ENCODE data around the gene MB21D2.
A peak's percentile ranks its signal among the peaks of the same experiment; 100 is the strongest.
"Not testable (repeated sequence)": the region's sequence is repeated elsewhere in the genome, so short reads cannot be mapped to it uniquely, and the experiment has no call there.

Gene MB21D2

DNA sequence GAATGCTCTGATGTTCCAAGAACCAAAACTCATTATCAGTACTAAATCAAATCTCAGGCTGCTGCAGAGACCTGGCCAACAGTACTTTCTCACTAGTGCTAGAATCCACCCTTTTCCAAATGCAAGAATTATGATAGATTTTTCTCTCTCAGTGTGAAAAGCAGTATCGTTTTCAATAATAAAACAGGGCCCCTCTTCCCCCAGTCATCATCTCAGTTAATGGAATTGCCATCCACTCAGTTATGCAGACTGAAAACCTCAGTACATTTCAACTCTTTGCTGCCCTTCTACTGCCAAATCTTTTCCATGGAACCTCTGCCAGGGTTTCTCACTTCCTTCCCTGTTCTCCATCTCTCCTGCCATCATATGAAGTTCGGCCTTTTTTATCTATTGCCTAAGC lies 117.9 kb downstream of the MB21D2 start:
- DNase-seq, result no peak

- peak; percentile 59 for DNase-seq
Measured at GRCh38 chr3:192795021-192795420, 122.6 kb downstream of the MB21D2 start.

- no peak for DNase-seq
Measured at GRCh38 chr3:192794216-192794615, 123.4 kb downstream of the MB21D2 start.

- not testable (repeated sequence) for DNase-seq
Measured at GRCh38 chr3:192788816-192789515, 128.7 kb downstream of the MB21D2 start.

- no peak for DNase-seq
Measured at GRCh38 chr3:192778508-192778907, 139.1 kb downstream of the MB21D2 start.

GRCh38 chr3:192774341-192774740 lies 143.3 kb downstream of the MB21D2 start:
- not testable (repeated sequence) for DNase-seq

DNA sequence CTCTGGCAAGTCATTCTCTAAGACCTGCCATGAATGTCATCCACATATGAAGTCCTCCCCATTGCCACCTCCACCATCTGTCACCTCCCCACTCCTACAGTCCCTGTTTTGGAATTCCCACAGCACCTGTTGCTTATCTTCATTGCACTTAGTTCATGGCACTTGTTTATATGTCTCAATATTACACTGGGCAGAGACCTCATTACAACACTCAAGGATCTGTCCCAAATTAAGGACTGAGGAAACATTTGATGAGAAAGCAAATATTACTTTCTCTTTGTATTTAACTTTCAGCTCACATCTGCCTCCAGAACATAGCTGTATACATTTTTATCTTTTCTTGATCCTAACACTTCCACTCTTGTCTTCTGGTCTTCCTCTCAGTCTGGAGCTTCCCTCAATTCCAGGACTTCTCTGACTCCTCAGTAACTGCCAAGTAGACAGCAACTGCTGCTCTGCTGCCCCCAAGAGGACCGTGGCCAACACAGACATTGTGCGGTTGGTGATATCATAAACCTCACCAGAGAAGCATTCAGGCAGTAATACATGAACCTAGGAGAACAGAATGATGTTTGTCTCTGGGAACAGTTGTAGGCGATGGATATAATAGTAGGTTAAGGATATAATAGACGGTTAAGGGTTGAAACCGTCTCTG lies 145.3 kb downstream of the MB21D2 start:
- peak; percentile 49 for DNase-seq

GRCh38 chr3:192758654-192759053 lies 159.0 kb downstream of the MB21D2 start:
- DNase-seq, result no peak

- no peak for DNase-seq
Measured at GRCh38 chr3:192751148-192751547, 166.5 kb downstream of the MB21D2 start.

DNA sequence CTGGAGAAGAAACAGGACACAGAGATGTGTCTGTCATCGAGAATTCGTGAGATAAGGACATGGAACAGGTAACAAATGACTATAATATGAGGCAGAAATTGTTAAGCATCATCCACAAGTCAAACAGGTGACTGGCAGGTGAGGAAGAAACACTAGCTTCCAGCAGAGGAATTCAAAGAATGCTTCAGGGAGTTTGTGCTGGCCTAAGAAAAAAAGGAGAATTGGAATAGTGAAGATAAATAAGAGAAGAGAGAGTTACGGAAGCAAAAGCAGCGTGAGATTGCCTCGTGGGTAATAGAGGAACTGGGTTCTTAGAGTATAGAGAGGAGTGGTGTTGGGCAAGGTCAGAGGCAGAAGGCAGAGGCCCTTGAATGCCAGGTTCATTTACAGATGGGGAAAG lies 167.5 kb downstream of the MB21D2 start:
- DNase-seq, result no peak

DNA sequence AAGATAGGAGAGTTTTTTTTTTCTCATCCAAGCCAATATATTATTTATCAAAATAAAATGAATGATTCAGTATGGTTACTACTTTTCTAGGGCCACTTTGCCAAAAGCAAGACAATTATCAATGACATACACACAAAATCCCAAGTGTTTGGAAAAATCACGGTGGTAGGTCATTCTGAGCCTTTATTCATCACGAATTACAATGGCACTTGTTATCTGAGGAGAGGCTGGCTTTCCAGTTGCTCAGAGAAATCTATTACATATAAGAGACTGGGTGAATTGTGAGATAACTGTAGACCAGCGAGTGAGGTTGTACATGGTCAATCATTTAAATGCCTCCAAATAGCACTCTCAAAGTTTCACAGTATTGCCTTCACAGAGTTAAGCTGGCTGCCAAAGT lies 169.9 kb downstream of the MB21D2 start:
- DNase-seq, result no peak

DNA sequence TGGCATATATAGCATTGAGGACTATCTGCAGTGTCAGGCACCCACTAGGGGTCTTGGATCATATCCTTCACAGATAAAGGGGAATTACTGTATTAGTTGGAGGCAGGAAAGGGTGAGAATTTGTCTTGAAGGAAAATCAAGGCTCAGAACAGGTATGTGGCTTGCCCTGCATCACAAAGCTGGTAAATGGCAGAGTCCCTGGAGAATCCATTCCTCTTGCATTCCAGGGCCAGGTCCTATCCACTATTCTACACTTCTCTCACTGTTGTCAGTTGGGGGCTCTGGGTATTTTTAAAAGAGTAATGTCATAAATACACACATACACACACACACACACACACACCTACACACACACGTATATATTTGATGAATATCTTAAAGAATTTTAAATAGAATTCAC lies 170.5 kb downstream of the MB21D2 start:
- no peak for DNase-seq
